ENCODE data around the gene CEP85. TPM values are rescaled to one million over a fixed set of nuclear protein-coding genes. Genes with fewer than 3 reads are reported as not detected.

The CEP85 gene, protein sequence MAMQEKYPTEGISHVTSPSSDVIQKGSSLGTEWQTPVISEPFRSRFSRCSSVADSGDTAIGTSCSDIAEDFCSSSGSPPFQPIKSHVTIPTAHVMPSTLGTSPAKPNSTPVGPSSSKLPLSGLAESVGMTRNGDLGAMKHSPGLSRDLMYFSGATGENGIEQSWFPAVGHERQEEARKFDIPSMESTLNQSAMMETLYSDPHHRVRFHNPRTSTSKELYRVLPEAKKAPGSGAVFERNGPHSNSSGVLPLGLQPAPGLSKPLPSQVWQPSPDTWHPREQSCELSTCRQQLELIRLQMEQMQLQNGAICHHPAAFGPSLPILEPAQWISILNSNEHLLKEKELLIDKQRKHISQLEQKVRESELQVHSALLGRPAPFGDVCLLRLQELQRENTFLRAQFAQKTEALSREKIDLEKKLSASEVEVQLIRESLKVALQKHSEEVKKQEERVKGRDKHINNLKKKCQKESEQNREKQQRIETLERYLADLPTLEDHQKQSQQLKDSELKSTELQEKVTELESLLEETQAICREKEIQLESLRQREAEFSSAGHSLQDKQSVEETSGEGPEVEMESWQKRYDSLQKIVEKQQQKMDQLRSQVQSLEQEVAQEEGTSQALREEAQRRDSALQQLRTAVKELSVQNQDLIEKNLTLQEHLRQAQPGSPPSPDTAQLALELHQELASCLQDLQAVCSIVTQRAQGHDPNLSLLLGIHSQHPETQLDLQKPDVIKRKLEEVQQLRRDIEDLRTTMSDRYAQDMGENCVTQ
- total RNA-seq, result 8.6 and 12.3 TPM in 2 replicates

DNA sequence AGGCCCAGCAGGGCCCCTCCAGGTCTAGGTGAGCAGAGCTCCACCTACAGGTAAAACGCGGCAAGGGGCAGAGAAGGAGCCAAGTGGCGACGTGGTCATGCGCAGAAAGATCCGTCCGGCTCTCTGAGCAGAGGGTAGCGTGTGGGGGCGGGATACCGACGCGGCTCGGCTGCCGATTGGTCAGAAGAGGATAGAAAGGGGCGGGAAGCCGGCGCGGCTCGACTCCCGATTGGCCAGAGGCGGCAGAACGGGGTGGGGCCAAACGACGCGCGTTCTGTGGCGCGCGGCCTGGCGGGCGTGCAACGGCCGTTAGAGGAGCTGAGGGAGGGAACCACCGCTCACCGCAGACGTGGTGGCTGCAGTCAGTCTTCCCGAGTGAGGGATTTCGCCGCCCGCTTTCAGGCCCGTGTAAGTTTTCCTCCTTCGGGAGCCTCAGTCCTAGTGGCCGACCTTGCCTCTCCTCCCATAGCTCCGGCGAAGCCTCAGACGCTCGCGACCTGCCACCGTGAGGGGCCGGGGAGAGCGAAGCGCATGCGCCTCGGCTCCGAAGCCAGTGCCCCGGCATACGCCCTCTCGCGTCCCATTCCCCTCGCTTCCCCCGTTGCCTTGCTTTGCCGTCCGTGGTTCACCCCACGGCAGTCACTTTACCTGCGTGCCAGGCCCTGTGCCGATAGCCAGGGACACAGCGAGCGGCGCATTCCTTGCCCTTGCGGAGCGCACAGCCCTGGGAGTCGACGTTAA lies at the start of gene CEP85:
TSS of gene CEP85 (plus strand) at position 298 of the 741 bp plus-strand sequence. CDS start 5,584 bp downstream, outside the sequence.

DNA sequence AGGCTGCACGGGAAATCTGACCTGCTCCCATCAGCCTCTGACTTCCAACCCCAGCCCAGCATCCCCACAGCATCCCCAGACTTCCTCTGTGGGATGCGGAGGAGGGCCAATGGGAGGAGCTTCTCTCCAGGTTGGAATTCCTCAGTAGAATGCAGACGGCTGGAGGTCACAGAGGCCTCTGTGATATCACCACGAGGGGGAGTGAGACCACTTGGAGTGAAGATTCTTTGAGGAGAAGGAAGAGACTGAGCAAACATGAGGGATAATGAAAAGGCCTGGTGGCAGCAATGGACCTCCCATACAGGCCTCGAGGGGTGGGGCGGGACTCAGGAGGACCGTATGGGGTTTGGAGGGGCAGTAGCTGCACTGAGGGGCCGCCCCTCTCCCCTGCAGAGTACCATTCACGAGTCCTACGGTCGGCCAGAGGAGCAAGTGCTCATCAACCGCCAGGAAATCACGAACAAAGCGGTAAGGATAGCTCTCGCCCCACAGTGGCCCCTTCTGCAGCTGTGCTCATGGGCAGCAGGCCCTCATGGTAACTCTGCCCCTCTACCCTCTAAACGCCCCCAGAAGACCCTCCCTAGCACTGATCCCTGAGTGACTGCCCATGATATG lies 43.5 kb upstream of the CEP85 start, which contains the start of gene CATSPER4:
TSS of gene CATSPER4 (plus strand) at position 230 of the 615 bp plus-strand sequence. CDS start at position 256, 26 bp downstream.

DNA sequence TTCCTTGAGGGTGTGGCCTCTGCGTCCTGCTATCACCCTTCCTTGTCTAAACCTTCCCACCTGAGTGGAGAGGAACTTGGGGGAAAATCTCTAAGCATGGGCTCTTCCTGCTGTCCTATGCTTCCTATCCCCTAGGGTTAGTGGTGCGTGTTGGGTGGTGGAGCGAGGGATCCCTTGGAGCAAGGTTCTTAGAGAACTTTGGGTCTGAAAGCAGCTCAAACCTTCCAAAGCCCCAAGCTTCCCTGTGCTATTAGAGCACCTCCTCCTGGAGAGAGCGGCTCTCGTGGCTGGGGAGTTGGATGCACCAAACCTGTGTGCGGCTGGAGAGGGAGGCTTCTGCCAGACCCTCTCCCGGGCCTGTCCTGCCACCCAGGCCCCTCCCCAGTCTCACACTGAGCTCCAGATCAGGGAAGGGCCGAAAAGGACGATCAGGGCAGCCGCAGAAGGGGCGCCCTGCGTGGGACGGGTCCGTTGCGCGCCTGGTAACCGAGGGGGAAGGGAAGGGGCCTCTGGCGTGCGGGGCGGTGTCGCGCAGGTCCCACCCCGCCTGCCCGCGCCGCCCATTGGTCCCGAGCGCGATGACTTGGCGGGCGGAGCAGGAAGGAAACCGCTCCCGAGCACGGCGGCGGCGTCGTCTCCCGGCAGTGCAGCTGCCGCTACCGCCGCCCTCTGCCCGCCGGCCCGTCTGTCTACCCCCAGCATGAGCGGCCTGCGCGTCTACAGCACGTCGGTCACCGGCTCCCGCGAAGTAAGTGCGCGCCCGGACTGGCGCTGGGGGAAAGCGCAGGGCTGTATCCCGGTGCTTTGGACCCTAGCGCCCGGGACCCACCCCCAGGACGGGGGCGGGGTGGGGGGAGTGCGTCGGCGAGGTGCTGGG lies 45.7 kb downstream of the CEP85 start, which contains the start of gene SH3BGRL3:
TSS of gene SH3BGRL3 (plus strand) at position 631 of the 877 bp plus-strand sequence. CDS start at position 701, 70 bp downstream.

DNA sequence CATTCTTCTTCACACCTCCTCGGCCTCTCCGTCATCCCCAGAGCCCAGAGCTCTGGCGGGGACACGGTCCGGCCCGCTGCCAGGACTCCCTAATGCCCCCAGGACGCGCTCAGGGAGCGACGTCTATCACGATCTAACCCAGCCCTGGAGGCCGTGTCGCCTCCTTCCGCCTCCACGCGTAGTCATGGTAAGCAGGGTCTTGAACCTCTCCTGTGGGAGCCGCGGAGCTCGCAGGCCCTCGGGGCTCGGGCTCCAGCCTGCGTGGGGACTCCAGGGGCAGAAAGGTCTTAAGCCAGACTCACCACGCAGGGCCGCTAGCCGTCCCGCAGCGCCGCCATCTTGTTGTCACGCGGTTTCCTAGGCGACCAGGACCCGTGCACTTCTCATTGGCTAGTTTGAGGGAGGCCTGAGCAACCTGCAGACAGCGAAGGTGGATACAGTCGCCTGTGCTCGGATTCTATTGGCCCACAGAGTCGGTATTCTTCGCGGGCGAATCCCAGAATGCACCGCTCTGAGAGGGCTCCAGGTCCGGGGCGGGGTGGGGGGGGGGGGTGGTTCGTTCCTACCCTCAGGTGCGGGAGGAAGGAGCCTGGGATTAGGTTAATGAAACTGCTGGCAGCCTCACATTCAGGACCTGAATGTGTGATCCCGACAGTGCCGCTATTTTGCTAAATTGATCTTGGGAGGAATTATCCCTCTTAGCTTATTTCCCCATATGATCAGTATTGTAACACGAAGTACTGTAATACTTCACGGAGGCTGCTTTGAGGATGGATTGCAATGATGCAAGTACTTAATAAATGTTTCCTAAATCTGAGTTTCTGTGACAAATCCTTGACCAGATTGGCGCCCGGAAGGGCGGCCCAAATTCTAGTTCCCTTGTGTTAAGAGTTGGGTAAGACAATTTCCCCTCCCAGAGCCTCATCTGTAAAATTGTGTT lies 72.6 kb downstream of the CEP85 start, which contains the start of gene UBXN11:
TSS of gene UBXN11 (minus strand) at position 347 of the 940 bp plus-strand sequence. CDS start 3,753 bp downstream, outside the sequence.

DNA sequence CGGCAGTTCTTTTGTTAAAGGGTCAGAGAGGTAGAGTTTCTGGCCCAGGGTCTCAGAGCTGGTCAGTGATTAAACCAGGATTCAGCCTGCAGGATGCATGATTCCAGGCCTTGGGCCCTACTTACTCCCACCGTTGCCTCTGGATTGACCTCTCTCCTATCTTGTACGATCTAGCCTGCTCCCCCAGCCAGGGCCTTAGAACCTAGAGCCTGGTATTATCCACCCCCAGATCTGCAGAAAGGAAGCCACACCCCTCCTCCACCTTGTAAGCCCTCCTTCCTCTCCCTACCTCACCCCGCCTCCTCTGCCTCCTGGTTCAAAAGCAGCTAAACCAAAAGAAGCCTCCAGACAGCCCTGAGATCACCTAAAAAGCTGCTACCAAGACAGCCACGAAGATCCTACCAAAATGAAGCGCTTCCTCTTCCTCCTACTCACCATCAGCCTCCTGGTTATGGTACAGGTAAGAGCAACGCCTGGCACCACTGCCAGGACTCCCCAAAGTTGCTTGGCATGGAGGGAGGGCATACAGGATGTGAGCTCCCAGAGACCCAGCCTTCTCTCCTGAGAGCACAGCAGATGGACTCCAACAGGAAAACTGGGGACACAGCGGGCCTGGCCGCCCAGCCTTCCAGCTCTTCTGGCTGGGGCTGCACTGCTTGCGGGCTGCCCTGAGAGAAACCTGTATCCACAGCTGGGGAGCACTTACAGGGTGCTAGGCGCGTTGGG lies 83.8 kb downstream of the CEP85 start, which contains the start of gene CD52:
TSS of gene CD52 (plus strand) at position 347 of the 726 bp plus-strand sequence. CDS start at position 407, 60 bp downstream.

Other genes with a start within 250 kb of the CEP85 start
- gene PAFAH2, start 236.1 kb upstream of the CEP85 start, total RNA-seq, result 3.6 and 17.9 TPM in 2 replicates
- gene EXTL1, start 212.4 kb upstream of the CEP85 start, total RNA-seq, result not detected in 2 replicates
- not detected in 2 replicates for gene SLC30A2, start 188.1 kb upstream of the CEP85 start, total RNA-seq
- under 0.01 TPM in 1 of 2 replicates, not detected in the other for gene TRIM63, start 166.6 kb upstream of the CEP85 start, total RNA-seq
- 3.2 and 4.2 TPM in 2 replicates for gene PDIK1L, start 122.4 kb upstream of the CEP85 start, total RNA-seq
- 3.1 and 7.9 TPM in 2 replicates for gene FAM110D, start 75.1 kb upstream of the CEP85 start, total RNA-seq
- gene C1orf232, start 65.2 kb upstream of the CEP85 start, total RNA-seq, result not detected in 2 replicates
- gene ZNF593, start 64.3 kb upstream of the CEP85 start, total RNA-seq, result 15.6 and 29.1 TPM in 2 replicates
- not detected in 2 replicates for gene ZNF593OS, start 62.4 kb upstream of the CEP85 start, total RNA-seq
- 0.31 TPM in 1 of 2 replicates, not detected in the other for gene CNKSR1, start 56.7 kb upstream of the CEP85 start, total RNA-seq
- not detected in 2 replicates for gene CATSPER4, start 43.6 kb upstream of the CEP85 start, total RNA-seq
- gene SH3BGRL3, start 45.9 kb downstream of the CEP85 start, total RNA-seq, result 14.6 and 20.7 TPM in 2 replicates
- gene UBXN11, start 72.4 kb downstream of the CEP85 start, total RNA-seq, result 2.3 and 4.5 TPM in 2 replicates
- not detected in 2 replicates for gene CD52, start 83.8 kb downstream of the CEP85 start, total RNA-seq
- 0.31 TPM in 1 of 2 replicates, not detected in the other for gene CRYBG2, start 119.9 kb downstream of the CEP85 start, total RNA-seq
- gene ZNF683, start 138.6 kb downstream of the CEP85 start, total RNA-seq, result not detected in 2 replicates
- gene LIN28A, start 176.6 kb downstream of the CEP85 start, total RNA-seq, result not detected in 2 replicates
- 33.0 and 56.8 TPM in 2 replicates for gene DHDDS, start 198.1 kb downstream of the CEP85 start, total RNA-seq
- 142 and 291 TPM in 2 replicates for gene HMGN2, start 238.2 kb downstream of the CEP85 start, total RNA-seq